Measurements from ENCODE around the gene BRME1. TPM values are rescaled to one million over a fixed set of nuclear protein-coding genes. Genes with fewer than 3 reads are reported as not detected.
"Not testable (repeated sequence)": the region's sequence is repeated elsewhere in the genome, so short reads cannot be mapped to it uniquely, and the experiment has no call there.

Gene BRME1
- total RNA-seq, 2 donors from 2014 or later = 4.8 to 12.5 TPM

DNA sequence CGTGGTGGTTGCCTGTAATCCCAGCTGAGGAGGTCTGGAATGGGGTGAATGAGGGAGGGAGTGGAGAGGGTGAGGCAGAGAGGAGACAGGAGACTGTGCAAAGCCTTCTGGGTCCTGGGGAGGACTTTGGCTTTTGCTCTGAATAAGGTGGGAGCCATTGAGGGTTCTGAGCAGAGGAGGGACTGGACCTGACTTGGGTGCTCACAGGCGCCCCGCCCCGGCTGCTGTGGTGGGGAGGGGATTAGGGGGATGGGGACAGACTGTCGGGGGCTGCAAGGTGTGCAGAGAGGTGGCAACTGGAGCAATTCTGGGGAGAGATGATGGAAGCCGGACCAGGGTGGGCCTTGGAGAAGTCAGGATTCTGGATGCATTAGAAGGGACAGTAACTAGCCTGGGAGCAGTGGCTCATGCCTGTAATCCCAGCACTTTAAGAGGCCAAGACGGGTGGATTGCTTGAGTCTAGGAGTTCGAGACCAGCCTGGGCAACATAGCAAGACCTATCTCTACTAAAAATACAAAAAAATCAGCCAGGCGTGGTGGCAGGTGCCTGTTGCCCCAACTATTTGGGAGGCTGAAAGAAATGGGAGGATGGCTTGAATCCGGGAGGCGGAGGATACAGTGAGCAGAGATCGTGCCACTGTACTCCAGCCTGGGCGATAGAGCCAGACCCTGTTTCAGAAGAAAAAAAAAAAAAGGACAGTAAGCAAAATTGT lies 45.1 kb downstream of the BRME1 start:
- peak overlapping the region; percentile 99 for H3K27ac Mint-ChIP-seq
- H3K9me3 Mint-ChIP-seq = no peaks in the 10 kb centered on the region
- peak overlapping the region; percentile 98 for H3K4me3 Mint-ChIP-seq
- H3K4me1 Mint-ChIP-seq = peaks cover 25% of the 10 kb centered on the region
- H3K36me3 Mint-ChIP-seq (ENCODE audit: low read depth) = peaks cover 13% of the 10 kb centered on the region
- H3K27me3 Mint-ChIP-seq = peaks cover 9% of the 10 kb centered on the region
- ATAC-seq (replicated peaks) = no peak

DNA sequence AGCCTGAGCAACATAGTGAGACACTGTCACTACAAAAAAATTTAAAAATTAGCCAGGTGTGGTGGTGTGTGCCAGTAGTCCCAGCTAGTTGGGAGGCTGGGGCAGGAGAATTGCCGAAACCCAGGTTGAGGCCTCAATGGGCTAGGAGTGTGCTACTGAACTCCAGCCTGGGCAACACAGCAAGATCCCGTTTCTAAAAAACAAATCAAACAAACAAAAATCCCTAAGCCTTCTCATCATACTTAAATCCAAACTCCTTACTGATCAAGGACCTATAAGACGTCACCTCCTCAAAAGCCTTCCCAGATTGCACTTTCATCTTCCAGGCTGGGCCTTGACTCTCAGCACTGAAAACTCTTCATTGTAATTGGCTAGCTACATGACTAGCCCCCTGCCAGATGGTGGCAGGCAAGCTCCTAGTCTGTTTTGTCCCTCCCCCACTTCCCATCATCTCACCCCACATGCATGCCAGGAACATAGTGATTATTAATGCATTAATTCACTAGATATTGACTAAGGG lies 46.5 kb downstream of the BRME1 start:
- Mint-ChIP-seq H3K4me3 (peak overlapping the region; percentile 98), H3K36me3 (ENCODE audit: low read depth) (peaks cover 10% of the 10 kb centered on the region)

DNA sequence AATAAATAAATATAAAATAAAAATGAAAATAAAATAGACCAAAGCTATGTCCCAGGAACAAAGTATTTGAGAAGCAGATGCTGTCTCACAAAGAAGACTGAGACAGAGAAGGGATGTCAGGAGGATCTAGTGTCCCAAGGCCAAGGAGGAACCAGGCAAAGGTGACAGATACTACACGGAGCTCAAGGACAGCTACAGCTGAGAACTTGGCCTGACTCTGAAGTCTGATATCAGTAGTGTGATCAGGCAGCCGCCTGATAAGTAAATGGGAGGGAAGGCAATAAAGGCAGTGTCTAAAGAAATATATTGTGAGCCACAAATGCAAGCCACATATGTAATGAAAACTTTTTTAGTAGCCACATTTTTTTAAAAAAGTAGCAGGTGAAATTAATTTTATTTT lies 49.4 kb downstream of the BRME1 start:
- H3K4me1 Mint-ChIP-seq = peaks cover 8% of the 10 kb centered on the region
- no peak overlapping the region for H3K27ac Mint-ChIP-seq
- no peak for ATAC-seq (replicated peaks)
- H3K27me3 Mint-ChIP-seq = no peaks in the 10 kb centered on the region
- H3K4me3 Mint-ChIP-seq = no peak overlapping the region
- no peaks in the 10 kb centered on the region for H3K9me3 Mint-ChIP-seq
- no peaks in the 10 kb centered on the region for H3K36me3 Mint-ChIP-seq (ENCODE audit: low read depth)

More for the DNA sequence above, 46.5 kb downstream of the BRME1 start:
- Mint-ChIP-seq H3K4me1 (peaks cover 21% of the 10 kb centered on the region), H3K9me3 (no peaks in the 10 kb centered on the region), H3K27me3 (peaks cover 6% of the 10 kb centered on the region), H3K27ac (peak overlapping the region; percentile 73)
- no peak for ATAC-seq (replicated peaks)

DNA sequence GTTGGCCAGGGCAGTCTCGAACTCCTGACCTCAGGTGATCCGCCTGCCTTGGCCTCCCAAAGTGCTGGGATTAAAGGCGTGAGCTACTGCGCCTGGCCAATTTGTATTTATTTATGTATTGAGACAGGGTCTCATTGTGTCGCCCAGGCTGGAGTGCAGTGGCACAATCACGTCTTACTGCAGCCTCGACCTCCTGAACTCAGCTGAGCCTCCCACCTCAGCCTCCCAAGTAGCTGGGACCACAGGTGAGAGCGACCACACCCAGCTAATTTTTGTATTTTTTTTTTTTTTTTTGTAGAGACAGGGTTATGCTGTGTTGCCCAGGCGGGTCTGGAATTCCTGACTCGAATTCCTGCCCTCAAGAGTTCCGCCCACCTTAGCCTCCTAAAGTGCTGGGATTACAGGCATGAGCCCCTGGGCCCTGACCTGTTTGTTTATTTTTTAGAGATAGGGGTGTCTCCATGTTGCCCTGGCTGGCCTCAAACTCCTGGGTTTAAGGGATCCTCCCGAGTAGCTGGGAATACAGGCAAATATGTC lies 53.7 kb downstream of the BRME1 start:
- H3K27ac Mint-ChIP-seq = not testable (repeated sequence)

DNA sequence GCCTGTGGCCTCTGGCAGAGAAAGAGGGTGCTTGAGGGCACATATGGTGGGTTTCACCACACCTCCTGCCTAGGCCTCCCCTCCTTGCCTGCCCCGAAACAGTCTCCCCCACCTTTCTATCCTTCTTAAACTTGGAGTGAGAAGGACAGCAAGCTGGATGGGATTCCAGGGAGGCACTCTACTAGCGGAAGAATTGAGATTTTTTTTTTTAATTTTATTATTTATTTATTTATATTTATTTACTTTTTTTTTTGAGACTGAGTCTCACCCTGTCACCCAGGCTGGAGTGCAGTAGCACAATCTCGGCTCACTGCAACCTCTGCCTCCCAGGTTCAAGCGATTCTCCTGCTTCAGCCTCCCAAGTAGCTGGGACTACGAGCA lies 54.2 kb downstream of the BRME1 start:
- peak overlapping the region; percentile 98 for H3K27ac Mint-ChIP-seq
- H3K27me3 Mint-ChIP-seq; H3K36me3 Mint-ChIP-seq (ENCODE audit: low read depth); H3K9me3 Mint-ChIP-seq; H3K4me1 Mint-ChIP-seq; H3K4me3 Mint-ChIP-seq; ATAC-seq (replicated peaks): not testable (repeated sequence)

More for the DNA sequence above, 53.7 kb downstream of the BRME1 start:
- H3K4me3 Mint-ChIP-seq; H3K36me3 Mint-ChIP-seq (ENCODE audit: low read depth); H3K27me3 Mint-ChIP-seq; ATAC-seq (replicated peaks); H3K9me3 Mint-ChIP-seq; H3K4me1 Mint-ChIP-seq: not testable (repeated sequence)

DNA sequence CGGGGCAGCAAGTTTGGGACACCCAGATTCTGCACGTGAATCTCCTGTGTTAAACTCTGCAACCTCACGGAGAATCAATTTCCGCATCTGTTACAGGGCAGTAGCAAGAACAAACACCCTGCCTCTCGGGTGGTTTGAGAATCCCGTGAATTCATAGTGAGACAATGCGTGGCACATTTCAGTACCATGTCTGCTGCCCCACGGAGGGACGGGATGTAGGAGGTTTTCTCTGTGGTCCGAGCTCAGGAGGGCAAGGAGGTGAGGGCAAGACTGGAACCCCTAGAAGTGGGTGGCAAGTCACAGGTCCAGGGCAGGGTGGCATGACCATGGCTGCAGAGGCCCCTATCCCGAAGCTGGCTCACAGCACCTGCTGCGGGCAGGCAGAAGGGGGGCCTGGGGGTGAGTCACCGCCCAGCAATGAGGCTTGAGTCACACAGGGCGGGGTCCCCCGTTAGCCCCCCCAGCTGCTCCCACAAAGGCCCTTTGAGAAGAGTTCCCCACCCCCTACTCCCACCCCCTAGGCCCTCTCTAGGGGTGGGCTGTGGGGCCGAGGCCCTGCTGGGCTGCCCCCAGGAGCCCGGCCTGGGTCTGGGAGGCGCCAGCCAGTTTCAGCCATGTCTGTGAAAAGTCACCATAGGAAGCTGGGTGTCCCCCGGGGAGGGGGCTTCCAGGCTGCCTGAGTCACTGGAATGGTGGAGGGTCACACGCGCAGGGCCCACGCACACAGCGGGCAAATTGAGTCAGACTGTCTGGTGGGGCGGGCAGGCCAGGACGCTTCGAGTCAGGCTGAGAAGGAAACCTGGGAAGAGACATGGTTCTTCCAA lies 54.8 kb downstream of the BRME1 start:
- Mint-ChIP-seq H3K36me3 (ENCODE audit: low read depth) (peaks cover 13% of the 10 kb centered on the region), H3K9me3 (no peaks in the 10 kb centered on the region), H3K27ac (peak overlapping the region; percentile 98), H3K27me3 (no peaks in the 10 kb centered on the region), H3K4me3 (peak overlapping the region; percentile 87), H3K4me1 (peaks cover 14% of the 10 kb centered on the region)
- ATAC-seq (replicated peaks) = peak; percentile 15

DNA sequence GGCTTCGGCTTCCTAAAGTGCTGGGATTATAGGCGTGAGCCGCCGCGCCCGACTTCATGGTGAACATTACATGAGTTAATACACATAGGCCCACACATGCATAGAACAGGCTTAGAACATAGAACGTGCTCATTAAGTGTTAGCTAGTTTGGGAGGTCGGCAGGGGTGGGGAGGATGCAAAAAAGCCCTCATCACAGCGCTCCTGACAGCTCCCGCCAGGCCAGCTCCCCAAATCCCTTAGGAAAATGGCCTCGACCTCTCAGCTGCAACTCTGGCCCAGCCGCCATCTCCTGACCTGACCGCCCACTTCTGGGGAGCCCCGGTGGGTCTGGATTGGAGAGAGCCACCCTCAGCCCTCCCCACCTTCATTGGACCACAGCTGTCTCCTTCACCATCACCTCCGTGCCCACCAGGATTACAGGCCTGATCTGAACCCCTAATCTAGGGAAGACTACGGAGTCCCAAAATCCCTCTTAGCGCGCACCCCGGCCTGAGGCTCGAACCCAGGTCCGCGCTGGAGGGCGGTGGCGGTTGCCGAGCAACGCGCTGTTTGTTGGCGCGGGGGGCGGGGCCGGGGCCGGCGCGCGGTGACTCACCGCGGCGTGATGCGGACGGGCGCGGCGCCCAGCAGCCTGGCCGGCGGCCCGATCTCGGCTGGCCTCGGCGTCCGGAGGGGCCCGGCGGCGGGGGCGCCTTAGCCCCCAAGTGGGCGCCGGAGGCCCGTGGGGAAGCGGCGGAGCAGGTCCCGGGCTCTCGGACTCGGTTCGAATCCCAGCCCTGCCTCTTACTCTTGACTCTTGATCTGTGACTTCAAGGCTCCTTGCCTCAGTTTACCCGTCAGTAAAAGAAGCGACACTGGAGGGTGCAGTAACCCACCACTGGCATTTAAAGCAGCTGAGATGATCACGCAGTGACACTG lies 55.7 kb downstream of the BRME1 start:
- ATAC-seq (replicated peaks) = peak; percentile 13

DNA sequence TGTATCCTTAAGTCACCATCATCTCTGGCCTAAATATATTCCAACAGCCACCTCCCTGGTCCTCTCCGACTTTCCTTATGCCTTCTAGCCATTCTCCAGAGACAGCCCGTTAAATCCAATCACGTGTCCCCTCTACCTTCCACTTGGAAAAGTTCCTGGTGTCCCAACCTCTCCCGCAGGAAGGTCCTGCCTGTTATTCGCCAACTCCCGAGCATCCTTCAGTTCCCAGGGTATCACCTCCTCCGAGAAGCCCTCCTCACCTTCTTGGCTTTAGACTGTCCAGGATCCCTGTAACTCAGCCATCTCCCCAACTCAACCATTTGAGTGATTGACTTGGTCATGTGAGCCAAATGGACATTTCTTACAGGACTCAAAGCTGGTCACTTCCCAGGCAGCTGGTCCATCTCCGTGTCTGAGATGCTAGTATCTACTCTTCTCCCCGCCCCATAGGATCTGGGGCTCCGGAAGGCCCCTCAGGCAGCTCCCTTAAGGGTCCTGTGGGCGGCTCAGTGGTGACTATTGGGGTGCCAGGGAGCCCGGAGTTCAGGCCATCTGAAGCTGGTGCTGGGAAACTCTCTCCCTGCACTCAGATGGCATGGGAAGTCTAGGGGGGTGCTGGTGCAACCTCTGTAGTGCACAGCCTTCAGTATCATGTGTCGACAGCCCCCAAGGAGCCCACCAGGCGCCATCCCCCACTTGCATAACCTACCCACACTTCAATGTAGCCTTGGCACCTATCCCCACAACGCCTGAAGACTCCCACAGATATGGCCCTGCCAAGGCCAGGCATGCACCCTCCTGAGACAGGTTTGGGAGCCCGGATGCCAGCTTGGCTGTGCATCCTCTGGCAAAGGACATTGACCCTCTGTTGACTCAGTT lies 56.9 kb downstream of the BRME1 start:
- Mint-ChIP-seq H3K27ac (peak overlapping the region; percentile 100), H3K9me3 (no peaks in the 10 kb centered on the region), H3K4me3 (peak overlapping the region; percentile 87), H3K36me3 (ENCODE audit: low read depth) (peaks cover 21% of the 10 kb centered on the region), H3K27me3 (no peaks in the 10 kb centered on the region), H3K4me1 (peaks cover 26% of the 10 kb centered on the region)
- no peak for ATAC-seq (replicated peaks)

More for the DNA sequence above, 55.7 kb downstream of the BRME1 start:
- Mint-ChIP-seq H3K36me3 (ENCODE audit: low read depth) (peaks cover 21% of the 10 kb centered on the region), H3K4me1 (peaks cover 21% of the 10 kb centered on the region), H3K27me3 (no peaks in the 10 kb centered on the region), H3K9me3 (no peaks in the 10 kb centered on the region), H3K27ac (peak overlapping the region; percentile 98), H3K4me3 (peak overlapping the region; percentile 87)

DNA sequence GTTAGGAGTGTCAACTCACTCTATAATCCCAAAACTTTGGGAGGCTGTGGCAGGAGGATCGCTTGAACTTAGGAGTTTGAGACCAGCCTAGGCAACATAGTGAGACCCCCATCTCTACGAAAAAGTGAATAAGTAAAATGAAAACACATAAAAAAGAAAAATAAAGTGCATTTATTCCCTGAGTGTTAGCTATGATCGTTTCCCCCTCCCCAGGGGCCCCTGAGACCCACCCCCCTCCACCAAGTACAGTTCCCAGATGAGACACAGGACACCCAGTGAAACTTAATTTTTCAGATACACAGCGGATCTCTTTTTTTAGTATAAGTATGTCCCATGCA lies 57.6 kb downstream of the BRME1 start:
- H3K27me3 Mint-ChIP-seq = no peaks in the 10 kb centered on the region
- H3K36me3 Mint-ChIP-seq (ENCODE audit: low read depth) = peaks cover 21% of the 10 kb centered on the region
- no peaks in the 10 kb centered on the region for H3K9me3 Mint-ChIP-seq
- ATAC-seq (replicated peaks) = no peak
- H3K4me3 Mint-ChIP-seq = peak overlapping the region; percentile 87
- peaks cover 26% of the 10 kb centered on the region for H3K4me1 Mint-ChIP-seq
- H3K27ac Mint-ChIP-seq = peak overlapping the region; percentile 100

DNA sequence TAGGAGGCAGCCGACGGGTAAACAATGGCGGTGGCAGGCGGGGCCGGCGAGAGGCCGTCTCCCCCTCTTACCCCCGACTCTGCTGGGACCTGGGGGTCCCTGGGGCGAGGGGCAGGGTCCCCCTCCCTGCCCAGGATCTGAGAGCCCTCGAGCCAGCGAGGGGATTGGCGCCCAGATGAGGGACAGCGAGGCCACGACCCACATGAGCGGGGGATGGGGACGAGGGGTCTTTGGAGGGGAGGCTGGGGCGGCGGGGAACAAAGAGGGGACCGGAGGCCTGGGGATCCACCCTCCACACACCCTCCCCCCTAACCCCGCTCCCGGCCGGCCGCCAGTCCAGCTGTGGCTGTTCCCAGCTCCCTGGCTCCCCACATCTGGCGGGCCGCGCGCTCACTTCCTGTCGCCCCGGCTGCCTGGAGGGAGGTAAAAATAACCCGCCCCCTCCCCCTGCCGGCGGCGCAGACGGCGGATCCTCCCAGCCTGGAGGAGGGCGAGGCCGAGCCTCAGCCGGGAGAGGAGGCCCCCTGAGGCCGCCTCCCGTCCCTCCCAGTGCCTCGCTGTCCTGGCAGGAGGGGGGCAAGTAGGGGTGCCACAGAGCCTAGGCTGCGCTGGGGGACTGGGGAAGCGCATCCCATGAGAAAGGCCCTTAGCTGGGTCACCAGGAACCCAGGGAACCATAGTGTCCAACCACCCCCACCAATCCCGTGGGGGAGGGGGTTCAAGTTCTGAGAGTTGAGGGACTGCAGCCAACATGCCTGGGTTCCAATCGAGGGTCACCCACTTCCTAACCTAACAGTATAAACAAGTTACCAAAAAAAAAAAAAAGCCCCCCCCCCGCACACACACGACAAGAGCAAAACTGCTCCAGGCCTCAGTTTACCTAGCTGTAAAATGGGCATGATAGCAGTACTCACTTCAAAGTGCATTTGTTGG lies 58.2 kb downstream of the BRME1 start:
- peak overlapping the region; percentile 87 for H3K4me3 Mint-ChIP-seq
- H3K4me1 Mint-ChIP-seq = peaks cover 26% of the 10 kb centered on the region
- no peaks in the 10 kb centered on the region for H3K9me3 Mint-ChIP-seq
- H3K27me3 Mint-ChIP-seq = no peaks in the 10 kb centered on the region
- H3K36me3 Mint-ChIP-seq (ENCODE audit: low read depth) = peaks cover 27% of the 10 kb centered on the region
- peak overlapping the region; percentile 100 for H3K27ac Mint-ChIP-seq
- peak; percentile 30 for ATAC-seq (replicated peaks)

DNA sequence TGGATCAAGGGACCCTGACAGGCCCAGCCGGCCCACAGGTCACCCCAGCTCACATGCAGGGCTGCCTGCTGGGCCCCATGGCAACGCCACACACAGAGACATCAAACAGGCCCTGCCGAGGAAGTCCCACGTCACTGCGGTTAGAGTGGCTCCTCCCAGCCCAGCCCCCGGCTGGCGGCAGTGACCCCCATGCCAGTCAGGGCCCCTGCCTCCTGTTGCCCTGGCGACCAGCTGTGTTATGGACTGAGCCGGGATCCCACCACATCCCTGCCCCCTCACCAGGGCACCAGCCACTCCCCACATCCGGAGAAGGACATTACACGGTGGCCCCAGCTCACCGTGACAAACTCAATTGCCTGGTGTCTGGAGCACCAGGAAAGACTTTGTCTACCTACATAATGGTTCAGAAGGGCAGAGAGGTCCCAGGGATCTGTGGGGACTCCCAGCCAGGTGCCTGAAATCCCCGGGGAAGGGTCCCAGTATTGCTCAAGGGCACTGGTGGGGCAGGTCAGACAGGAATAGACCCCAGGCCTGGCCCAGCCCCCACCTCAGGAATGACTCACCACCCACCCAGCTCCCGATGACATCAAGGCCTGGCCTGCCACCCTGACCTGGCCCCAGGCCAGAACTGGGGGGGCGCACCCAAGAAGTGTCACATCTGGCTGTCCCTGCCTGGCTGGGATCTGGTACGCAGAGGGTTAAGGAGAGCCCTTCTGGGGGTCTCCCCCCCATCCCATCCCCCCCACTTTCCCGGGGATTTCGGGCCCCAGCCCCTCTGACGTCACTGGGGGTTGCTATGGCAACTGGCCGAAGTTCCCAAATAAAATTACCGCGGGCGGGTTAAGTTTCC lies 59.1 kb downstream of the BRME1 start:
- Mint-ChIP-seq H3K4me3 (peak overlapping the region; percentile 87), H3K9me3 (no peaks in the 10 kb centered on the region), H3K36me3 (ENCODE audit: low read depth) (peaks cover 31% of the 10 kb centered on the region), H3K4me1 (peaks cover 26% of the 10 kb centered on the region), H3K27ac (peak overlapping the region; percentile 100), H3K27me3 (no peaks in the 10 kb centered on the region)
- ATAC-seq (replicated peaks) = peak; percentile 77

Data from activated T-helper 17 cell treated with anti-CD3 and anti-CD28 coated beads, Interleukin-2, amount 50 U/mL, for 72 hours (primary cell).